Forelimb muscle (tissue), 1 donor: ENCODE data around the gene NEDD9. TPM values are rescaled to one million over a fixed set of nuclear protein-coding genes. Genes with fewer than 3 reads are reported as not detected.

Experiments used
- DNase-seq: peaks from one replicate; pipeline ENCODE4 v3.0.0-alpha.2; 2013; ENCODE audit warnings: low read depth
- polyA plus RNA-seq: library from polyadenylated mRNA; unstranded; fragments of 120-200 nt; gene quantifications from one replicate; pipeline ENCODE4 v1.2.1, GENCODE V29; 2013; ENCODE audit not compliant: insufficient read length

NEDD9 gene
- polyA plus RNA-seq = 10.1 TPM

- DNase-seq = peak; percentile 91
Observed at GRCh38 chr6:11232193-11232769, at the start of gene NEDD9. Gene NEDD9, minus strand, starts transcription at chr6:11232668. Its CDS starts 153 bp downstream, at chr6:11232515.

GRCh38 chr6:11282245-11282644 lies 49.8 kb upstream of the NEDD9 start:
- no peak for DNase-seq

GRCh38 chr6:11280394-11280793 lies 47.9 kb upstream of the NEDD9 start:
- DNase-seq = no peak

GRCh38 chr6:11279284-11279689 lies 46.8 kb upstream of the NEDD9 start:
- DNase-seq = no peak

- DNase-seq = no peak
Observed at GRCh38 chr6:11278207-11278559, 45.7 kb upstream of the NEDD9 start.

GRCh38 chr6:11277275-11278206 lies 45.1 kb upstream of the NEDD9 start:
- DNase-seq = no peak

GRCh38 chr6:11276911-11277274 lies 44.4 kb upstream of the NEDD9 start:
- no peak for DNase-seq

GRCh38 chr6:11276228-11276627 lies 43.8 kb upstream of the NEDD9 start:
- DNase-seq = no peak

GRCh38 chr6:11275598-11275997 lies 43.1 kb upstream of the NEDD9 start:
- no peak for DNase-seq

GRCh38 chr6:11273406-11274065 lies 41.1 kb upstream of the NEDD9 start:
- DNase-seq = no peak

GRCh38 chr6:11272491-11273192 lies 40.2 kb upstream of the NEDD9 start:
- DNase-seq = no peak

- no peak for DNase-seq
Observed at GRCh38 chr6:11271228-11272020, 39.0 kb upstream of the NEDD9 start.

GRCh38 chr6:11270030-11271027 lies 37.9 kb upstream of the NEDD9 start:
- DNase-seq = no peak

GRCh38 chr6:11268978-11269377 lies 36.5 kb upstream of the NEDD9 start:
- DNase-seq = no peak

- no peak for DNase-seq
Observed at GRCh38 chr6:11266926-11267325, 34.5 kb upstream of the NEDD9 start.

GRCh38 chr6:11265932-11266331 lies 33.5 kb upstream of the NEDD9 start:
- no peak for DNase-seq

GRCh38 chr6:11264100-11264499 lies 31.6 kb upstream of the NEDD9 start:
- no peak for DNase-seq

GRCh38 chr6:11263291-11263775 lies 30.9 kb upstream of the NEDD9 start:
- no peak for DNase-seq

- DNase-seq = no peak
Observed at GRCh38 chr6:11262242-11262641, 29.8 kb upstream of the NEDD9 start.
